Measurements from ENCODE around the gene CCL14. TPM values are rescaled to one million over a fixed set of nuclear protein-coding genes. Genes with fewer than 3 reads are reported as not detected.

CCL14 gene
- total RNA-seq, 4 donors from 2014 or later: 5.7 to 22.9 (median 17.3) TPM

DNA sequence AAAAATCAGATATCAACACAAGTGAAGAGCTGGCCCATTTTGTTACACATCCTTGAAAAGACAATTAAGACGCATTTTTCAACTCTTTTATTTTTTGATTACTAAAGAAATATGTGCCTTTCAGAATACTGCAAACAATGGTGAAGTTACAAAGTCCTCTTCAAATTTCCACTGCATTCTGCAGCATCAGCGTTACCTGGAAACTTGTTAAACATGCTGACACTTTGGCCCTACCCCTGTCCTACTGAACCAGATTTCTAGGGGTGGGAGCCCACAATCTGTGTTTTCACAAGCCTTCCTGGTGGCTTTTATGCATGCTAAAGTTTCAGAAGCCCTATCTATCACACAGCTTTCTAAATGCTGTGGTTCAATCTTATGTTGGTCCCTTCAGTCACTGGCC, 4.5 kb upstream of the CCL14 start:
- no peaks in the 10 kb centered on the region for H3K4me1 ChIP-seq
- peaks cover 2% of the 10 kb centered on the region for H3K27me3 ChIP-seq
- WGBS: 87% methylated on average over 2 of the region's 2 CpGs
- H3K27ac ChIP-seq: no peak overlapping the region
- TF ChIP-seq POLR2A (IDR thresholded peaks at IDR 0.05): no peak
- no peak for TF ChIP-seq POLR2AphosphoS5 (IDR thresholded peaks at IDR 0.05)
- no peak for TF ChIP-seq EP300 (IDR thresholded peaks at IDR 0.05)
- TF ChIP-seq, protein P1, sequence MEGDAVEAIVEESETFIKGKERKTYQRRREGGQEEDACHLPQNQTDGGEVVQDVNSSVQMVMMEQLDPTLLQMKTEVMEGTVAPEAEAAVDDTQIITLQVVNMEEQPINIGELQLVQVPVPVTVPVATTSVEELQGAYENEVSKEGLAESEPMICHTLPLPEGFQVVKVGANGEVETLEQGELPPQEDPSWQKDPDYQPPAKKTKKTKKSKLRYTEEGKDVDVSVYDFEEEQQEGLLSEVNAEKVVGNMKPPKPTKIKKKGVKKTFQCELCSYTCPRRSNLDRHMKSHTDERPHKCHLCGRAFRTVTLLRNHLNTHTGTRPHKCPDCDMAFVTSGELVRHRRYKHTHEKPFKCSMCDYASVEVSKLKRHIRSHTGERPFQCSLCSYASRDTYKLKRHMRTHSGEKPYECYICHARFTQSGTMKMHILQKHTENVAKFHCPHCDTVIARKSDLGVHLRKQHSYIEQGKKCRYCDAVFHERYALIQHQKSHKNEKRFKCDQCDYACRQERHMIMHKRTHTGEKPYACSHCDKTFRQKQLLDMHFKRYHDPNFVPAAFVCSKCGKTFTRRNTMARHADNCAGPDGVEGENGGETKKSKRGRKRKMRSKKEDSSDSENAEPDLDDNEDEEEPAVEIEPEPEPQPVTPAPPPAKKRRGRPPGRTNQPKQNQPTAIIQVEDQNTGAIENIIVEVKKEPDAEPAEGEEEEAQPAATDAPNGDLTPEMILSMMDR (IDR thresholded peaks at IDR 0.05): no peak
- no peak overlapping the region for H3K4me3 ChIP-seq
- no peak for DNase-seq (ENCODE audit: low spot score in 2 of 2)
- no peaks in the 10 kb centered on the region for H3K9me3 ChIP-seq
- no peaks in the 10 kb centered on the region for H3K36me3 ChIP-seq

DNA sequence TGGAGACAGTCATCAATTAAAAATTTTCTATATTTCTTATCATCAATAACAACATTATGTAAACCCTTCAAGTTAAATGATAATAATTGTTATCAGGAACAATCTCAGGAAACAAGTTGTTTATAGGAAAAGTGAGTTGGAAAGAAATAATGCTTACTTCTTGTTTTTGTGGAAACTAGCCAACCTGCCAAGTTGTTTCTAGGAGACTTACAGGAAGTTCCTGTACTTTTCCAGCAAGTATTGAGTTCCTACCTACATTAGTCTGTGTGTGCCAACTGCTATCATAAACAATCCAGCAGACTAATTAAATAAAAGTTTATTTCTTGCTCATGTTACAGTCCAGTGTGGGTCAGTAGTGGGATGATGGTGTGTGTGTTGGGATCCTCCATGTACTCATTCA, 1.6 kb upstream of the CCL14 start:
- Histone ChIP-seq H3K4me1 (no peaks in the 10 kb centered on the region), H3K27ac (no peak overlapping the region), H3K4me3 (no peak overlapping the region), H3K27me3 (peaks cover 2% of the 10 kb centered on the region), H3K36me3 (no peaks in the 10 kb centered on the region), H3K9me3 (no peaks in the 10 kb centered on the region)
- TF ChIP-seq EP300 (IDR thresholded peaks at IDR 0.05) (no peak), POLR2AphosphoS5 (IDR thresholded peaks at IDR 0.05) (no peak), POLR2A (IDR thresholded peaks at IDR 0.05) (no peak)
- TF ChIP-seq, protein P1 (IDR thresholded peaks at IDR 0.05): no peak
- DNase-seq (ENCODE audit: low spot score in 2 of 2): no peak

DNA sequence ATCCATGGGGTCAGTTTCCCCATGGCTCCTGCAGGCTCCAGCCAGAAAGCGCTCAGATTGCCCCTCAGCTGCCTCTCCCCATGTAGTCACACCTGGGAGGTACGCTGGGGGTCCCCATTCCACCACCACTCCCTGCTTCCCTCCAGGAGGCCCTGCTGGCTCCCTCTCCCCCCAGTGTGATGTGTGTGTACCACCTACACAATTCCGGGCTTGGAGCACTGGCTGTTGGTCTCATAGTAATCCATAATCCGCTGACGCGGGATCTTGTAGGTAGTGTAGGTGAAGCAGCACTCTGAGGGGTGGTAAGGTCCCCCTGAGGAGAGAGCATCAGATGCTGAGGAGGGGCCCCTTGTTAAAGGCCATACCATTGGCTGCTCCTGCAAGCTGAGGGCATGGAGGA, 2.4 kb downstream of the CCL14 start:
- Histone ChIP-seq H3K4me3 (no peak overlapping the region), H3K27me3 (no peaks in the 10 kb centered on the region), H3K36me3 (no peaks in the 10 kb centered on the region), H3K27ac (no peak overlapping the region), H3K9me3 (no peaks in the 10 kb centered on the region), H3K4me1 (no peaks in the 10 kb centered on the region)
- TF ChIP-seq EP300 (IDR thresholded peaks at IDR 0.05): no peak
- TF ChIP-seq POLR2A (IDR thresholded peaks at IDR 0.05): no peak
- TF ChIP-seq, protein P1 (IDR thresholded peaks at IDR 0.05): no peak
- no peak for TF ChIP-seq POLR2AphosphoS5 (IDR thresholded peaks at IDR 0.05)
- no peak for DNase-seq (ENCODE audit: low spot score in 2 of 2)
- WGBS: 97% methylated on average over 6 of the region's 6 CpGs

DNA sequence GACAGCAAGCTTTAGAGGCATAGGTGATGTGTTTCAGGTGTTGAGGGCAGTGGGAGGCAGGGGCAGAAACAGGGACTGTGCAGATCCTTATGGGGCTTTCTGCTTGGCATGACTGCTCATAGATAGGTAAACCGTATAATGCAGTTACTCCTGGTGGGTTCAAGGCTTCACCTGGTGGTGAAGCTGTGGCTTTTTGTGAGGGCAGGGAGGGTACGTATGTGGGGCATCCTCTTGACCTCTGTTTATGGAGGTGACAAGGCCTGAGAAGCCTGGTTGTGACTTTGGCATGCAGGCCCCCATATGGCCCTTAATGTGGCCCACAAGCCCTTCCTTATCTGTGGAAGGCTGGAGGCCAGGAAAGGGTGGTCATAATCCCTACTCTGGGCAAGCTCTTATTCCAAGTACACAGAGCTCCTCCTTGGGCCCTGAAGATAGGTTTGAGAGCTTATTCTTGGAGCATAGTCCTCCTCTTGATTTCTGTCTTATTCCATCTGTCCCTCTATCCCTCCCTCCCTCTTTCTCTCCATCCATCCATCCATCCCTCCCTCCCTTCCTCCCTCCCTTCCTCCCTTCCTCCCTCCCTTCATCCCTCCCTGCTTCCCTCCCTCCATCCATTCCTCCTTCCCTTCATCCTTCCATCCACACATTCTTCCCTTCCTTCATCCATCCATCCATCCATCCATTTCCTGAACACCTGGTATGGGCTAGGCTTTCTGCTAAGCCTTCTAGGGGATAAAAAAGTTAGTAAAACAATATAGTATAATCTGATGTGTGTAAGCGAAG, 3.9 kb downstream of the CCL14 start:
- H3K27me3 ChIP-seq: no peaks in the 10 kb centered on the region
- WGBS: 74% methylated on average over 3 of the region's 3 CpGs
- DNase-seq (ENCODE audit: low spot score in 2 of 2): no peak
- H3K4me3 ChIP-seq: no peak overlapping the region
- H3K36me3 ChIP-seq: no peaks in the 10 kb centered on the region
- H3K9me3 ChIP-seq: no peaks in the 10 kb centered on the region
- TF ChIP-seq POLR2AphosphoS5 (IDR thresholded peaks at IDR 0.05): no peak
- TF ChIP-seq, protein P1 (IDR thresholded peaks at IDR 0.05): no peak
- no peak for TF ChIP-seq EP300 (IDR thresholded peaks at IDR 0.05)
- TF ChIP-seq POLR2A (IDR thresholded peaks at IDR 0.05): no peak
- no peaks in the 10 kb centered on the region for H3K4me1 ChIP-seq
- no peak overlapping the region for H3K27ac ChIP-seq

DNA sequence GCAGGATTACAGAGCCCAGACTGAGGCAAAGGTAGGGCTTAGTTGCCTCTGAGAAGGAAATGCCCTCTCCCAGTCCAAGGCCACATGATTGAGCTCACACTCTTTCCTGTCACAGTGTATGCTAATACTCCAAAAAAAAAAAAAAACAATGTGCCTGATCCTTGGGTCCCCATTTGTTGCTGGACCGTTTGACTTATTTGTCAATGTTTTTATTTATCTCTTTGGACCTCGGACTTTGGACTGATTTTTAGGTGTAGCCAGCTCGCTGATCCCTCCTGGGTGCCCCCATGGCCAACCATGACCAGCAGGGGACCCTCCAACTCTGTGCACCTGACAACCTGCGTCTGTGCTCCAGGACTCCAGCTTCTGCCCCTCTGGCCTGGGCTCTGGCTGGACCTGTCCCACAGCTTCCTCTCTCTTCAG, 4.6 kb downstream of the CCL14 start:
- DNase-seq (ENCODE audit: low spot score in 2 of 2): no peak
- TF ChIP-seq, protein P1 (IDR thresholded peaks at IDR 0.05): no peak
- TF ChIP-seq EP300 (IDR thresholded peaks at IDR 0.05) (no peak), POLR2AphosphoS5 (IDR thresholded peaks at IDR 0.05) (no peak), POLR2A (IDR thresholded peaks at IDR 0.05) (no peak)
- H3K36me3 ChIP-seq: no peaks in the 10 kb centered on the region
- no peak overlapping the region for H3K27ac ChIP-seq
- H3K27me3 ChIP-seq: no peaks in the 10 kb centered on the region
- no peaks in the 10 kb centered on the region for H3K4me1 ChIP-seq
- 67% methylated on average over 4 of the region's 4 CpGs for whole genome bisulfite sequencing
- H3K9me3 ChIP-seq: no peaks in the 10 kb centered on the region
- H3K4me3 ChIP-seq: no peak overlapping the region
